IPS-18c (cell line): ENCODE results near the gene UBE2U.
"Not testable (repeated sequence)": the region's sequence is repeated elsewhere in the genome, so short reads cannot be mapped to it uniquely, and the experiment has no call there.

Experiments
- H3K4me3 ChIP-seq: 2 replicates; pipeline ENCODE4 v1.7.0; 2013; ENCODE audit warnings: low read depth, mild to moderate bottlenecking, low read length, moderate library complexity; ENCODE audit not compliant: insufficient read depth
- H3K9me3 ChIP-seq: one replicate; pipeline ENCODE4 v1.6.1; 2013; ENCODE audit warnings: mild to moderate bottlenecking, low read length, moderate library complexity; ENCODE audit not compliant: control insufficient read depth, insufficient read depth

Gene UBE2U

GRCh38 chr1:64228167-64228957, 24.9 kb downstream of the UBE2U start:
- H3K9me3 ChIP-seq, result no peaks in the 10 kb centered on the region
- no peak overlapping the region for H3K4me3 ChIP-seq

DNA sequence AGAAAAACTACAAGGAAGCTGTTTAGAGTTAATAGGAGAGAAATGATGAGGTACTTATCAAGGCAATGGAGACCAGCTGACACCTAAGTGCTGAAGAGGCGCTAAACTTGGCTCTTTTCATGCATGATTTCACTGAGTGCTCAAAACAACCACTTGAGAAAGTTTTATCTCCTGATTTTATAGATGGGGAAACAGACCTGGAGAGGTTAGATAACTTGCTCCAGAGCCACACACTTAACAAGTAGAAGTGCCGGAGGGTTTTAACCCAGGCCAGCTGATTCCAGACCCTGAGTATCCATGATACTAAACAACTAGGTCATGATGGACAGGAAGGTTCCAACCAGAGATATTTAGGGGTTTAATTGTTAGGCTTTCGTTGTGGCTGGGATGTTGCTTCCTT, 25.9 kb downstream of the UBE2U start:
- no peaks in the 10 kb centered on the region for H3K9me3 ChIP-seq
- no peak overlapping the region for H3K4me3 ChIP-seq

DNA sequence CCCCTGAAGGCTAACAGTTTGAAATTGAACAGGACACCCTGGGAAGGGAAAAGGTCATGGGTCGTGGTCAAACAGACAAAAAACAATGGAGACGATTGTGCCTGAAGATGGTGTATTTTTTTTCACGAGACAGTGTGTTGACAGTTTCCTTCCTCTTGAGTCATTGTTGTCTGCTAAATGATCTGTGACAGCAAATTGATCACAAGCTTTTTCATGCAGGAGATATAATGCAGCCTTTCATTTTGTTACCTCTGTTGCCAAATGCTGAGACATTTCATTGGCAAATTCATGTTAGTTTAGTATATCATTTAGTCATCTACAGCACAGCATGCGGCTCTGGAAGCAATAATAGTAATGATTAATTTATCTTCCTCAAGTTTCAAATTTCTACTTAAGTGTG, 27.7 kb downstream of the UBE2U start:
- H3K9me3 ChIP-seq, result no peaks in the 10 kb centered on the region
- H3K4me3 ChIP-seq, result no peak overlapping the region

GRCh38 chr1:64231654-64232053, 28.2 kb downstream of the UBE2U start:
- Histone ChIP-seq H3K4me3 (no peak overlapping the region), H3K9me3 (no peaks in the 10 kb centered on the region)

GRCh38 chr1:64234714-64235113, 31.3 kb downstream of the UBE2U start:
- H3K9me3 ChIP-seq, result no peaks in the 10 kb centered on the region
- H3K4me3 ChIP-seq, result no peak overlapping the region

DNA sequence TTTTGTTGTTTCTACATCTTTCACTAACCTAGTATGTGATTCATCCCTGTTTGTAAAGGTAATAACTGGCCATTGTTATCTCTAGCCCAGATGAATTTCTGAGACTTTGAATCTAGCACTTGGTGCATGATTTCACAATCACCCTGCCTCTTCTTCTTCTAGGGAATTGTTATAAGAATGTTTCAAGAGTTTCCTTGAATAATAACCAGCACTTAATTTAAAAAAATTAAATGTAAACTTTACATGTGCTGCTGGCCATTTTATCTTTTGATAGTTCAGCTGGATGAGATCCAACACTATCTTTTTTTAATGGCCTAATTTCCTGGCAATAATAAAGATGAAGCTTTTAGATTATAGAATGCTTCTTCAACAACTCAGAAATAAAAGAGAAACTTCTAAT, 31.8 kb downstream of the UBE2U start:
- no peaks in the 10 kb centered on the region for H3K9me3 ChIP-seq
- H3K4me3 ChIP-seq, result no peak overlapping the region

DNA sequence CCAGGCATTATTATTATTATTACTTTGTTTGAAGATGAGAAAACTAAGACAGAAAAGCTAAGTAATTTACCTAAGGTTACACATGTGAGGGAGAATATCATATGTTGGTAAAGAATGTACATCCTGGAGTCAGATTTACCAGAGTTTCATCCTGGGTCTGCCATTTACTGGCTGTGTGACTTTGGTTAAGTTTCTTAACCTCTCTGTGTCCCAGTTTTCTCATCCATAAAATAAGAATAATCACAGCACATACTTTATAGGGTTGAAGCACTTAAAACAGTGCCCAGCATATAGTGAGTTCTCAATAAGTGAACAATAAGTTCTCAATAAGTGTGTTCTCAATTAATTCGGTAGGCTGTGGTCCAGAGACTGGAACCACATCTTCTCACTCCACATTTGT, 32.5 kb downstream of the UBE2U start:
- no peak overlapping the region for H3K4me3 ChIP-seq
- H3K9me3 ChIP-seq, result no peaks in the 10 kb centered on the region

DNA sequence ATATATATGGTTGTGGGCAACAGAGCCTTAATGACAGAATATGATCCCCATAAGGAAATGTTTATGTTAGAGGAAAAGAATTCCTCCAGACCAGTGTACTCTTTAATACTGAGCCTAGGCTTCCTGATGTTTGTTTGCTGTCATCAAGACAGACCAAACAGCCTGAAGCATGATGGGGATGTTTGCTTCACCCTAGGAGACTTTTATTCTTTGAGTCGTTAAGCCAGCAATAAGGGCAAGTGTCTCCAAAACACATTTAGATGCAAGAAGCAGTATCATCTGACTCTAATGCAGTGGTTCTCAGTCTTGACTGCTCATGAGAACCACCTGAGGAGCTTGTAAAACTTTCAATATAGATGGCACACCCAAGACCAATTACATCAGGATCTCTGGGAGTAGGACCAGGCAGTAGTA, 33.1 kb downstream of the UBE2U start:
- no peaks in the 10 kb centered on the region for H3K9me3 ChIP-seq
- no peak overlapping the region for H3K4me3 ChIP-seq

- H3K4me3 ChIP-seq, H3K9me3 ChIP-seq: not testable (repeated sequence)
Measured at GRCh38 chr1:64239519-64239918, 36.1 kb downstream of the UBE2U start.

DNA sequence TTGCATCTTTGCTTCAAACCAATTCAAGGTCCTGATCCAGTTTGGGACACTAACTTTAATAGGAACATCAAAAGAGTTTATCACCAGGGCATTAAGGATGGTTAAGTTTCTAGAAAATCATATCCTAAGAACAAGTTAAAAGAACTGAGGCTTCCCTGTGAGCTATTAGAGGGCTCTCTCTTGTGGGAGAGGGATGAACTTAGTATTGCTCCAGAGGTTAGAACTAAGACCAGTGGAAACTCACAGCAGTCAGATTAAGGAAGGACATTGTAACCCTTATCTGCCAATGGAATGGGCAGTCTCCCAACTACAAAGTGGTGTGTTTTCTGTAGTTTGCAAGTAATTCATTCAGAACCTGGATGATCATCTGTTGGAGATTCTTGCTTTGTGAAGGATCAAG, 36.8 kb downstream of the UBE2U start:
- H3K9me3 ChIP-seq, result no peaks in the 10 kb centered on the region
- H3K4me3 ChIP-seq, result no peak overlapping the region

- H3K9me3 ChIP-seq, result no peaks in the 10 kb centered on the region
- H3K4me3 ChIP-seq, result no peak overlapping the region
Measured at GRCh38 chr1:64241069-64241468, 37.6 kb downstream of the UBE2U start.

DNA sequence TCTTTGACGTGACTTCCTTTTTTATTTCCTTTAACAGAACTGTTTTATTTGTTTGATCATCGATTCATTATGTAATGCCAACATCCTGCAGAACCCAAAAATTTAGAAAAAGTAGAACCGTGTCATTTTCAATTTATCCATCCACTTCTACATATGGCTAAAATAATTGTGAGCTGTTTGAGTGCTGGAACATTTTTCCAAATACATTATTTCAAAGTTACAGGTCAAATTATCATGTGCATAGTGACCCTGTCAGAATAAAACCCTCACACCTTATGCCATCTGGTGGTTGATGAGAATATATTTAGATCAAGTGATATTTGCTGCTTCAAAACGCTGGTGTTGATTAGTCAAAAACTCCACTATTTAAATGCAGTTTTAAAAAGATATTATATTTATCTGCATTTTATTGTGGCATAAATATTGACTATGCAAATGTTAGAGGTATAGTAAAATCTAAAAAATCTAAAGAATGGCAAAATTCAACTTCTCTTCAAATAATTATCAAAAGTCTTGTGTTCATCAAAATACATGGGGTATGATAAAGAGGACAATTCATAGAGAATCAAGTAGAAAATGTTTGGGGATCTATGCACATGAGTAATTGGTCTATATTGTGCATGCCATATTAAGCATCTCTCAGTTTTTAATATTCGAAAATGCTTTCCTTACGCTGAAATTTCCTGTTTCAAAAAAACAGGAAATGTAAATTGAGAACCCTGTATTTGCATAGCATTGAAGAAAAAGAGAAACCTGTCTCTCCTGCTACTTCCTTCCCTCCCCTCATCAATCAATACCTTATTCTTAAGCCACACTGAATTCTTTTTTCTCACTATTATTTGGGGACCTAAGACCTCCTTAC, 39.7 kb downstream of the UBE2U start:
- Histone ChIP-seq H3K4me3 (no peak overlapping the region), H3K9me3 (no peaks in the 10 kb centered on the region)

DNA sequence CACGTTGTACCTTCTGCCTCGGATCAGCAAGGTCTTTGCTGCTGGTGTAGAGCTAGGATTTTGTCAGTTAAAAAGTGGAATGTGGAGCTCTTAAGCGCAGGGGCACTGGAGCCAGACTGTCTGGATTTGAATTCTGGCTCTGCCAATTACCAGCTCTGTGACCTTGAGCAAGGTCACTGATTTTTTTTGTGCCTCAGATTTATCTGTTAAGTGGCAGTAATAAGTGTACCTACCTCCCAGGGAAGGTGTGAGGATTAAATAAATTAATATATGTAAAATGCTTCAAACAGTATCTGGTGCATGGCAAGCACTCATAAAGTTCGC, 40.3 kb downstream of the UBE2U start:
- no peaks in the 10 kb centered on the region for H3K9me3 ChIP-seq
- H3K4me3 ChIP-seq, result no peak overlapping the region

- peak overlapping the region; percentile 11; the same call in 1 of the 2 replicates for H3K4me3 ChIP-seq
- no peaks in the 10 kb centered on the region for H3K9me3 ChIP-seq
Measured at GRCh38 chr1:64245495-64245894, 42.1 kb downstream of the UBE2U start.

- no peaks in the 10 kb centered on the region for H3K9me3 ChIP-seq
- no peak overlapping the region for H3K4me3 ChIP-seq
Measured at GRCh38 chr1:64246294-64246917, 43.0 kb downstream of the UBE2U start.

DNA sequence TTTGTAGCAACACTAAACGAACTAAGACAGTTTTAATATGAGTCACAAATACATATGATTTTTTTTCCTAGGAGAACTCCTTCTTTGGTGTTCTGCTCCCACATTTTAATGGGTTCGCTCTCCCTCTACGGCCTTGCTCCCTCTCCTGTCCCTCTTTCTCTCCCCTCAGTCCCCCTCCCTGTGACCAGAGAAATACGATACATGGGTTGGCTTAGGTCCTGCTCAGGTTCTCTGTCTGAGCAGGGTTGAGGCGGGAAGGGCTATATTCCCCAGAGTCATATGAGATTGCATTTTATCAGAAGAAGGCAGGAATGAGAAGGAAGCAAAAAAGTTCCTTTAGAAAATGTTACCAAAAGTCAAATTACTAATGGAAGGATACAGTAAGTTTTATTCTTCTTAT, 44.6 kb downstream of the UBE2U start:
- Histone ChIP-seq H3K9me3 (no peaks in the 10 kb centered on the region), H3K4me3 (no peak overlapping the region)

GRCh38 chr1:64250472-64250871, 47.0 kb downstream of the UBE2U start:
- H3K9me3 ChIP-seq, H3K4me3 ChIP-seq: not testable (repeated sequence)

- Histone ChIP-seq H3K4me3 (no peak overlapping the region), H3K9me3 (no peaks in the 10 kb centered on the region)
Measured at GRCh38 chr1:64251971-64252370, 48.5 kb downstream of the UBE2U start.
